Gastroesophageal sphincter (tissue), 4 donors: ENCODE data around the gene ZNF771. TPM values are rescaled to one million over a fixed set of nuclear protein-coding genes. Genes with fewer than 3 reads are reported as not detected.

Experiments used
- ATAC-seq: fragments of 150-250 bp; one replicate; pipeline ENCODE4 v1.9.1; 2016; ENCODE audit warnings: mild to moderate bottlenecking, moderate library complexity
- H3K27ac ChIP-seq, 4 donors: fragments of 200-600 bp; sonication (generic) in 3 of 4; 1 replicate in 3 of 4; 2 replicates in 1 of 4; pipeline ENCODE4 v1.5.1; 2016 to 2019
- H3K27me3 ChIP-seq: fragments of 200-600 bp; sonication (generic); one replicate; pipeline ENCODE4 v1.5.1; 2019
- H3K36me3 ChIP-seq, 2 donors: fragments of 200-600 bp; sonication (generic); one replicate each; pipeline ENCODE4 v1.5.1; 2019; ENCODE audit warnings: control low read depth in 1 of 2
- H3K4me1 ChIP-seq, 3 donors: fragments of 200-600 bp; sonication (generic); 1 replicate in 2 of 3; 2 replicates in 1 of 3; pipeline ENCODE4 v1.5.1; 2016 to 2019; ENCODE audit warnings: control low read depth in 2 of 3
- H3K4me3 ChIP-seq, 2 donors: fragments of 200-600 bp; sonication (generic); one replicate each; pipeline ENCODE4 v1.5.1; 2019; ENCODE audit warnings: mild to moderate bottlenecking in 1 of 2, moderate library complexity in 1 of 2
- H3K9me3 ChIP-seq, 3 donors: fragments of 200-600 bp; sonication (generic); one replicate each; pipeline ENCODE4 v1.5.1; 2017 to 2019; ENCODE audit warnings: control low read depth in 2 of 3
- CTCF ChIP-seq, 4 experiments: fragments of 200-600 bp in 2 of 4; fragments of 450-650 bp in 2 of 4; sonication (generic) in 1 of 4; IDR thresholded peaks; one replicate each; pipeline ENCODE4 v1.5.1; 2017 to 2019; ENCODE audit warnings: antibody characterized with exemption in 4 of 4, mild to moderate bottlenecking in 2 of 4, moderate library complexity in 2 of 4
- EP300 ChIP-seq: sonication (generic); formaldehyde crosslinking; IDR thresholded peaks from one replicate; pipeline ENCODE4 v1.6.1; 2017; ENCODE audit warnings: antibody characterized with exemption, mild to moderate bottlenecking
- POLR2A ChIP-seq, 2 donors: fragments of 450-650 bp; IDR thresholded peaks; one replicate each; pipeline ENCODE4 v1.6.1; 2017; ENCODE audit warnings: antibody characterized with exemption in 2 of 2, mild to moderate bottlenecking in 2 of 2, moderate library complexity in 1 of 2
- POLR2AphosphoS5 ChIP-seq: sonication (generic); formaldehyde crosslinking; IDR thresholded peaks from one replicate; pipeline ENCODE4 v1.6.1; 2017; ENCODE audit warnings: antibody characterized with exemption
- WGBS, 2 donors: methylation state at CpG; one replicate each; pipeline ENCODE4 v1.1.5; 2018; ENCODE audit warnings: low coverage in 1 of 2; 5-methylcytosine and 5-hydroxymethylcytosine counted together
- total RNA-seq, 4 donors: library from RNA; depleted of rRNA; stranded (reverse); fragments of >200 nt; gene quantifications; one replicate each; pipeline ENCODE4 v1.1.0, GENCODE V29; 2016

ZNF771 gene
- total RNA-seq, 4 donors from 2014 or later, result 17.6 to 29.3 (median 19.5) TPM

- Histone ChIP-seq H3K36me3 (peaks cover 0 to 14% of the 10 kb centered on the region in 2 donors), H3K4me1 (peaks cover 0 to 39% (median 14%) of the 10 kb centered on the region in 3 donors), H3K27me3 (no peaks in the 10 kb centered on the region), H3K9me3 (no peaks in the 10 kb centered on the region), H3K4me3 (peak overlapping the region; percentile 67 to 82), H3K27ac (peak overlapping the region; percentile 87 to 98 (median 90))
- TF ChIP-seq POLR2A (IDR thresholded peaks at IDR 0.05) (no peak), POLR2AphosphoS5 (no peak), EP300 (no peak), CTCF (IDR thresholded peaks at IDR 0.05) (no peak)
- ATAC-seq, result peak; percentile 57
- WGBS, 2 donors, result 5 to 7% methylated on average over 4 to 13 of the region's 19 CpGs
Measured at GRCh38 chr16:30407804-30408534, 563 bp downstream of the ZNF771 start.

GRCh38 chr16:30409125-30410060 lies 2.0 kb downstream of the ZNF771 start:
- no peak for TF ChIP-seq POLR2AphosphoS5
- no peak for TF ChIP-seq EP300
- no peak for TF ChIP-seq POLR2A (IDR thresholded peaks at IDR 0.05)
- TF ChIP-seq CTCF (IDR thresholded peaks at IDR 0.05), result peak in 3 of 4 experiments; percentile 87 to 96 (median 92)
- Histone ChIP-seq H3K27ac (peak overlapping the region in 3 of 4 donors; percentile 56 to 89 (median 58)), H3K9me3 (no peaks in the 10 kb centered on the region), H3K27me3 (no peaks in the 10 kb centered on the region), H3K4me1 (peaks cover 0 to 39% (median 14%) of the 10 kb centered on the region in 3 donors), H3K36me3 (peaks cover 0 to 25% of the 10 kb centered on the region in 2 donors), H3K4me3 (no peak overlapping the region)
- 33 to 39% methylated on average over 11 to 12 of the region's 15 CpGs for WGBS, 2 donors
- peak; percentile 66 for ATAC-seq

- Histone ChIP-seq H3K9me3 (no peaks in the 10 kb centered on the region), H3K27ac (no peak overlapping the region), H3K4me1 (peaks cover 0 to 42% (median 11%) of the 10 kb centered on the region in 3 donors), H3K4me3 (no peak overlapping the region), H3K36me3 (peaks cover 0 to 28% of the 10 kb centered on the region in 2 donors), H3K27me3 (no peaks in the 10 kb centered on the region)
- WGBS, 2 donors, result 81 to 87% methylated on average over 4 to 6 of the region's 6 CpGs
- ATAC-seq, result no peak
- no peak for TF ChIP-seq POLR2AphosphoS5
- no peak for TF ChIP-seq CTCF (IDR thresholded peaks at IDR 0.05)
- no peak for TF ChIP-seq POLR2A (IDR thresholded peaks at IDR 0.05)
- no peak for TF ChIP-seq EP300
Measured at GRCh38 chr16:30413112-30413806, 5.9 kb downstream of the ZNF771 start.

GRCh38 chr16:30414159-30414558 lies 6.8 kb downstream of the ZNF771 start:
- Histone ChIP-seq H3K4me1 (peaks cover 0 to 37% (median 9%) of the 10 kb centered on the region in 3 donors), H3K27ac (no peak overlapping the region), H3K36me3 (peaks cover 0 to 28% of the 10 kb centered on the region in 2 donors), H3K27me3 (no peaks in the 10 kb centered on the region), H3K9me3 (no peaks in the 10 kb centered on the region), H3K4me3 (no peak overlapping the region)
- no peak for TF ChIP-seq EP300
- TF ChIP-seq POLR2A (IDR thresholded peaks at IDR 0.05), result no peak
- TF ChIP-seq CTCF (IDR thresholded peaks at IDR 0.05), result no peak
- TF ChIP-seq POLR2AphosphoS5, result no peak
- 40 to 85% methylated on average over 1 to 5 of the region's 5 CpGs for WGBS, 2 donors
- ATAC-seq, result no peak
